Choroid plexus epithelial cell (primary cell): Measurements from ENCODE around the gene TMEM184A.
"Not testable (repeated sequence)": the region's sequence is repeated elsewhere in the genome, so short reads cannot be mapped to it uniquely, and the experiment has no call there.

Experiments used
- DNase-seq: peaks from one replicate; pipeline ENCODE4 v3.0.0-alpha.2; 2010; ENCODE audit warnings: low read depth
- H3K4me3 ChIP-seq: 2 replicates; pipeline ENCODE4 v1.5.1; 2011; ENCODE audit warnings: low read depth, mild to moderate bottlenecking, control low read depth, low read length, moderate library complexity
- CTCF ChIP-seq: conservative IDR thresholded peaks from 2 replicates; pipeline ENCODE4 v1.5.1; 2011; ENCODE audit warnings: low read depth, mild to moderate bottlenecking, control low read depth, inconsistent platforms, low read length, moderate library complexity

The TMEM184A gene

GRCh38 chr7:1585142-1585981 is 29.4 kb upstream of the TMEM184A start:
- no peak overlapping the region for H3K4me3 ChIP-seq
- TF ChIP-seq CTCF, result no peak
- no peak for DNase-seq

- no peak for DNase-seq
- no peak for TF ChIP-seq CTCF
- H3K4me3 ChIP-seq, result no peak overlapping the region
Observed at GRCh38 chr7:1584700-1585099, 28.7 kb upstream of the TMEM184A start.

- DNase-seq, H3K4me3 ChIP-seq: not testable (repeated sequence)
Observed at GRCh38 chr7:1583241-1583930, 27.4 kb upstream of the TMEM184A start.

- no peak for TF ChIP-seq CTCF
- DNase-seq, result no peak
Observed at GRCh38 chr7:1580422-1581030, 24.5 kb upstream of the TMEM184A start.

GRCh38 chr7:1579481-1580421 is 23.7 kb upstream of the TMEM184A start:
- no peak overlapping the region for H3K4me3 ChIP-seq
- DNase-seq, result peak; percentile 62
- TF ChIP-seq CTCF, result peak; percentile 90

More at GRCh38 chr7:1580422-1581030, 24.5 kb upstream of the TMEM184A start:
- H3K4me3 ChIP-seq, result no peak overlapping the region

GRCh38 chr7:1578513-1578912 is 22.5 kb upstream of the TMEM184A start:
- H3K4me3 ChIP-seq, result no peak overlapping the region
- no peak for DNase-seq
- TF ChIP-seq CTCF, result no peak
